ENCODE results near the gene ATAD1. TPM values are rescaled to one million over a fixed set of nuclear protein-coding genes. Genes with fewer than 3 reads are reported as not detected.
A peak's percentile ranks its signal among the peaks of the same experiment; 100 is the strongest.
"Not testable (repeated sequence)": the region's sequence is repeated elsewhere in the genome, so short reads cannot be mapped to it uniquely, and the experiment has no call there.

ATAD1 gene
- total and polyA plus RNA-seq, 7 donors, result 6.9 to 45.3 (median 28.0) TPM

DNA sequence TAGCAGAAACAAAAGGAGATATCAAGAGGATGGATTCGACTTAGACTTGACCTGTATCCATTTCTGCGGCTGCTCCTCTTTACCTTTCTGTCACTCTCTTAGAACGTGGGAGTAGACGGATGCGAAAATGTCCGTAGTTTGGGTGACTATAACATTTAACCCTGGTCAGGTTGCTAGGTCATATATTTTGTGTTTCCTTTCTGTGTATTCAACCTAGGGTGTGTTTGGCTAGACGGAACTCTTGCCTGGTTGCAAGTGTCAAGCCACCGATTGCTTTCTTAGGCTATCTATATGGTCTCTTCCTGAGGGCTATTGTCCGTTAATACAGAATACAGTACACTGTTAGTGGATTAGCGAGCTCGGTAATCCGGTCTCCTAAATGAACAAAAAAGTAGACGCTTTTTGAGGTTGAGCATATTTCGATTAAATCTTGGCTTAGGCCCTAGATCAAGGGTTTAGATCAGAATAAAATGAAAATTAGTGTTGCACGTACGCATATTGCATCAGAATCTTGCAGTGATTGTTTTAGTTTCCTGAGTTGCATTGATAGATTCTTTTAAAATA is 46.6 kb upstream of the ATAD1 start:
- DNase-seq, result no peak
- TF ChIP-seq POLR2AphosphoS5 (IDR thresholded peaks at IDR 0.05) (no peak), EP300 (IDR thresholded peaks at IDR 0.05) (no peak), POLR2A (IDR thresholded peaks at IDR 0.05) (no peak)
- TF ChIP-seq, protein P1, sequence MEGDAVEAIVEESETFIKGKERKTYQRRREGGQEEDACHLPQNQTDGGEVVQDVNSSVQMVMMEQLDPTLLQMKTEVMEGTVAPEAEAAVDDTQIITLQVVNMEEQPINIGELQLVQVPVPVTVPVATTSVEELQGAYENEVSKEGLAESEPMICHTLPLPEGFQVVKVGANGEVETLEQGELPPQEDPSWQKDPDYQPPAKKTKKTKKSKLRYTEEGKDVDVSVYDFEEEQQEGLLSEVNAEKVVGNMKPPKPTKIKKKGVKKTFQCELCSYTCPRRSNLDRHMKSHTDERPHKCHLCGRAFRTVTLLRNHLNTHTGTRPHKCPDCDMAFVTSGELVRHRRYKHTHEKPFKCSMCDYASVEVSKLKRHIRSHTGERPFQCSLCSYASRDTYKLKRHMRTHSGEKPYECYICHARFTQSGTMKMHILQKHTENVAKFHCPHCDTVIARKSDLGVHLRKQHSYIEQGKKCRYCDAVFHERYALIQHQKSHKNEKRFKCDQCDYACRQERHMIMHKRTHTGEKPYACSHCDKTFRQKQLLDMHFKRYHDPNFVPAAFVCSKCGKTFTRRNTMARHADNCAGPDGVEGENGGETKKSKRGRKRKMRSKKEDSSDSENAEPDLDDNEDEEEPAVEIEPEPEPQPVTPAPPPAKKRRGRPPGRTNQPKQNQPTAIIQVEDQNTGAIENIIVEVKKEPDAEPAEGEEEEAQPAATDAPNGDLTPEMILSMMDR (IDR thresholded peaks at IDR 0.05), result no peak
- Histone ChIP-seq H3K27me3 (no peaks in the 10 kb centered on the region), H3K4me1 (peaks cover 2 to 32% (median 23%) of the 10 kb centered on the region in 4 donors), H3K4me3 (peak overlapping the region; percentile 82 to 98 (median 91)), H3K27ac (peak overlapping the region; percentile 95 to 99 (median 98)), H3K36me3 (no peaks in the 10 kb centered on the region), H3K9me3 (no peaks in the 10 kb centered on the region)
- intact Hi-C loops (cut with DNase I), result loop anchor here (5.0 kb wide), 1 partner anchor 523 kb away; no protein-coding TSS in a partner anchor
- 0 to 1% methylated on average over 16 of the region's 16 CpGs for WGBS, 2 donors

- not testable (repeated sequence) for H3K27me3 ChIP-seq, H3K9me3 ChIP-seq, H3K36me3 ChIP-seq, DNase-seq
- intact Hi-C loops (cut with DNase I), result loop anchor here (2.0 to 5.0 kb wide), 2 partner anchors 45 to 523 kb away; partner anchors contain the start of gene ATAD1
- WGBS, 2 donors, result 0% methylated on average over 47 of the region's 47 CpGs
- peak overlapping the region; percentile 82 to 98 (median 91) for H3K4me3 ChIP-seq
- H3K27ac ChIP-seq, result peak overlapping the region; percentile 95 to 99 (median 98)
- peaks cover 2 to 27% (median 21%) of the 10 kb centered on the region in 4 donors for H3K4me1 ChIP-seq
These were observed 46.0 kb upstream of the ATAD1 start for GRCh38 chr10:87863951-87864495.

- WGBS, 2 donors, result 0 to 1% methylated on average over 89 of the region's 89 CpGs
These were observed 45.3 kb upstream of the ATAD1 start, which contains the start of the genes KLLN and PTEN for GRCh38 chr10:87863053-87863943. TSS of gene KLLN (minus strand) at chr10:87863533. CDS start at chr10:87862487, 1,046 bp downstream. TSS of gene PTEN (plus strand) at chr10:87863625. CDS start at chr10:87864470, 845 bp downstream.

DNA sequence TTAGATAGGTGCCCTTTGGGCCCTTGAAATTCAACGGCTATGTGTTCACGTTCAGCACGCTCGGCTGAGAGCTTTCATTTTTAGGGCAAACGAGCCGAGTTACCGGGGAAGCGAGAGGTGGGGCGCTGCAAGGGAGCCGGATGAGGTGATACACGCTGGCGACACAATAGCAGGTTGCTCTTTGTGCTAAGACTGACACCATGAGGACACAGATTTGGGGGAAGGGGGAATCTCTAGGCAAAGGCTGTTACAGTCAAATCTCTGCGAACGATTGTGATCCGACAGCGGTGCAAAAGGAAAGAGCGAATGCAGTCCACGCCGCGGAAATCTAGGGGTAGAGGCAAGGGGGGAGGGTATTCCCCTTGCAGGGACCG is 44.6 kb upstream of the ATAD1 start:
- 0% methylated on average over 21 of the region's 21 CpGs for WGBS, 2 donors
- Histone ChIP-seq H3K27ac (peak overlapping the region; percentile 95 to 99 (median 98)), H3K27me3 (no peaks in the 10 kb centered on the region), H3K9me3 (no peaks in the 10 kb centered on the region), H3K4me1 (peaks cover 2 to 14% (median 11%) of the 10 kb centered on the region in 4 donors), H3K4me3 (peak overlapping the region; percentile 82 to 98 (median 91)), H3K36me3 (no peaks in the 10 kb centered on the region)
- intact Hi-C loops (cut with DNase I), result loop anchor here (2.0 to 5.0 kb wide), 2 partner anchors 44 to 525 kb away; partner anchors contain the start of gene ATAD1
- no peak for DNase-seq
- TF ChIP-seq EP300 (IDR thresholded peaks at IDR 0.05), result no peak
- no peak for TF ChIP-seq POLR2A (IDR thresholded peaks at IDR 0.05)
- TF ChIP-seq, protein P1 (IDR thresholded peaks at IDR 0.05), result no peak
- TF ChIP-seq POLR2AphosphoS5 (IDR thresholded peaks at IDR 0.05), result no peak

More at GRCh38 chr10:87863053-87863943, 45.3 kb upstream of the ATAD1 start, which contains the start of the genes KLLN and PTEN:
- Histone ChIP-seq H3K4me1 (peaks cover 2 to 20% (median 14%) of the 10 kb centered on the region in 4 donors), H3K27me3 (no peaks in the 10 kb centered on the region), H3K36me3 (no peaks in the 10 kb centered on the region), H3K9me3 (no peaks in the 10 kb centered on the region), H3K27ac (peak within 1 kb of the TSS; percentile 95 to 99 (median 98)), H3K4me3 (peak within 1 kb of the TSS; percentile 82 to 98 (median 91))
- TF ChIP-seq POLR2AphosphoS5 (IDR thresholded peaks at IDR 0.05), result peak; percentile 94 to 98 (median 95)
- TF ChIP-seq EP300 (IDR thresholded peaks at IDR 0.05), result no peak
- TF ChIP-seq, protein P1 (IDR thresholded peaks at IDR 0.05), result no peak
- TF ChIP-seq POLR2A (IDR thresholded peaks at IDR 0.05), result peak; percentile 49 to 70
- intact Hi-C loops (cut with DNase I), result loop anchor here (2.0 to 5.0 kb wide), 2 partner anchors 44 to 524 kb away; partner anchors contain the start of gene ATAD1
- peak; percentile 93 for DNase-seq

Measured in sigmoid colon (tissue), 7 donors.